Caco-2 (cell line): ENCODE data around the gene FAM118B. TPM values are rescaled to one million over a fixed set of nuclear protein-coding genes. Genes with fewer than 3 reads are reported as not detected.

Experiments
- BruUV-seq: library from RNA; stranded (reverse); fragments of 400-500 nt; replicated peaks from 2 replicates; lab custom pipeline; 2021; lab: Mats Ljungman, UMichigan
- CTCF ChIA-PET: fragments of 300-600 bp; sonication (Branson Sonifier 250); formaldehyde crosslinking; loops from one replicate; lab custom pipeline; 2022; ENCODE audit warnings: antibody characterized with exemption; lab: Charles Lee
- POLR2A ChIA-PET: fragments of 300-600 bp; sonication (Branson Sonifier 250); formaldehyde crosslinking; loops from one replicate; lab custom pipeline; 2022; ENCODE audit warnings: antibody characterized with exemption; lab: Charles Lee
- DNase-seq, 2 experiments: peaks; one replicate each; pipeline versions ENCODE4 v3.0.0 to v3.0.0-alpha.2; 2020 to 2022
- H3K27me3 ChIP-seq: replicated peaks from 2 replicates; pipeline ENCODE4 v1.6.0; 2011; ENCODE audit warnings: low read length; ENCODE audit not compliant: control insufficient read depth, insufficient read depth
- H3K36me3 ChIP-seq: 2 replicates; pipeline ENCODE4 v1.5.1; 2011; ENCODE audit warnings: low read length; ENCODE audit not compliant: control insufficient read depth, insufficient read depth
- H3K4me1 ChIP-seq: fragments of 250-450 bp; sonication (Bioruptor Pico); 2 replicates; pipeline ENCODE4 v1.5.1; 2020; ENCODE audit warnings: mild to moderate bottlenecking
- H3K4me3 ChIP-seq: 2 replicates; pipeline ENCODE4 v1.5.1; 2011; ENCODE audit warnings: low read depth, mild to moderate bottlenecking, control low read depth, low read length
- H3K9me3 ChIP-seq: fragments of 250-450 bp; sonication (Bioruptor Pico); 2 replicates; pipeline ENCODE4 v1.5.1; 2020; ENCODE audit warnings: mild to moderate bottlenecking, moderate library complexity
- H3K27ac Mint-ChIP-seq: one replicate; pipeline ENCODE4 v1.8.0; 2022; ENCODE audit warnings: mixed read lengths; ENCODE audit not compliant: unreplicated experiment
- H3K27me3 Mint-ChIP-seq: one replicate; pipeline ENCODE4 v1.8.0; 2022; ENCODE audit warnings: mixed read lengths; ENCODE audit not compliant: insufficient read depth, unreplicated experiment
- H3K36me3 Mint-ChIP-seq: one replicate; pipeline ENCODE4 v1.8.0; 2022; ENCODE audit warnings: mild to moderate bottlenecking, mixed read lengths; ENCODE audit not compliant: insufficient read depth, unreplicated experiment
- H3K4me1 Mint-ChIP-seq: one replicate; pipeline ENCODE4 v1.8.0; 2022; ENCODE audit warnings: low read depth, mixed read lengths; ENCODE audit not compliant: unreplicated experiment
- H3K4me3 Mint-ChIP-seq: one replicate; pipeline ENCODE4 v1.8.0; 2022; ENCODE audit warnings: mild to moderate bottlenecking, moderate library complexity, mixed read lengths; ENCODE audit not compliant: unreplicated experiment
- H3K9me3 Mint-ChIP-seq: one replicate; pipeline ENCODE4 v1.8.0; 2022; ENCODE audit warnings: mixed read lengths; ENCODE audit not compliant: unreplicated experiment
- CTCF ChIP-seq, 2 experiments: fragments of 200-600 bp in 1 of 2; IDR thresholded peaks; 1 replicate in 1 of 2; 2 replicates in 1 of 2; pipeline versions ENCODE4 v1.5.1 to v1.8.0; 2011 to 2022; ENCODE audit warnings: antibody characterized with exemption in 1 of 2, control low read depth in 1 of 2, inconsistent platforms in 1 of 2, low read depth in 1 of 2, low read length in 1 of 2, mild to moderate bottlenecking in 1 of 2, moderate library complexity in 1 of 2; ENCODE audit not compliant: insufficient read depth in 1 of 2, severe bottlenecking in 1 of 2, unreplicated experiment in 1 of 2
- intact Hi-C: fragments of 100-400 bp; cut with micrococcal nuclease; formaldehyde crosslinking; loops from one replicate; pipeline ENCODE4 v1.10.0; 2022; ENCODE audit not compliant: unreplicated experiment
- total RNA-seq: library from RNA; stranded (reverse); gene quantifications from 2 replicates; pipeline ENCODE4 v1.2.3, GENCODE V29; 2022

FAM118B gene
- total RNA-seq, 1 experiment from 2014 or later = 36.5 TPM

GRCh38 chr11:126281666-126282175, 70.1 kb downstream of the FAM118B start:
- peak overlapping the region; percentile 73 for H3K27ac Mint-ChIP-seq
- peak overlapping the region; percentile 96 for H3K4me3 Mint-ChIP-seq
- ChIA-PET CTCF (no interaction called here), POLR2A (interaction anchor here (2.6 kb wide), 1 partner anchor 13 kb away, joined by 14 read pairs; the partner anchor contains the start of genes FOXRED1 and SRPRA)
- no peak for DNase-seq
- H3K9me3 ChIP-seq = no peaks in the 10 kb centered on the region
- peaks cover 22% of the 10 kb centered on the region for H3K36me3 Mint-ChIP-seq
- H3K27me3 ChIP-seq = no peaks in the 10 kb centered on the region
- TF ChIP-seq CTCF (IDR thresholded peaks at IDR 0.05; ENCODE audit: insufficient read depth in 1 of 2, low read depth in 1 of 2, low read length in 1 of 2, severe bottlenecking in 1 of 2, unreplicated experiment in 1 of 2) = no peak
- H3K4me1 ChIP-seq = peaks cover 7% of the 10 kb centered on the region
- intact Hi-C loops = no loop called here
- BruUV-seq = no TSS peak
- H3K36me3 ChIP-seq = no peaks in the 10 kb centered on the region
- H3K4me3 ChIP-seq = no peak overlapping the region
- H3K27me3 Mint-ChIP-seq = no peaks in the 10 kb centered on the region
- no peaks in the 10 kb centered on the region for H3K9me3 Mint-ChIP-seq
- peaks cover 11% of the 10 kb centered on the region for H3K4me1 Mint-ChIP-seq

GRCh38 chr11:126282361-126282735, 70.8 kb downstream of the FAM118B start:
- no peaks in the 10 kb centered on the region for H3K9me3 ChIP-seq
- H3K27me3 ChIP-seq = no peaks in the 10 kb centered on the region
- peak overlapping the region; percentile 71 for H3K4me3 ChIP-seq
- POLR2A ChIA-PET = interaction anchor here (0.7 to 2.6 kb wide), 2 partner anchors 13 to 78 kb away, joined by 3 to 14 read pairs; partner anchors contain the start of genes FOXRED1 and SRPRA
- CTCF ChIA-PET = no interaction called here
- peaks cover 11% of the 10 kb centered on the region for H3K4me1 Mint-ChIP-seq
- H3K4me3 Mint-ChIP-seq = peak overlapping the region; percentile 96
- peak overlapping the region; percentile 73 for H3K27ac Mint-ChIP-seq
- peaks cover 27% of the 10 kb centered on the region for H3K36me3 Mint-ChIP-seq
- TF ChIP-seq CTCF (IDR thresholded peaks at IDR 0.05; ENCODE audit: insufficient read depth in 1 of 2, low read depth in 1 of 2, low read length in 1 of 2, severe bottlenecking in 1 of 2, unreplicated experiment in 1 of 2) = no peak
- no peaks in the 10 kb centered on the region for H3K36me3 ChIP-seq
- no peaks in the 10 kb centered on the region for H3K27me3 Mint-ChIP-seq
- H3K9me3 Mint-ChIP-seq = no peaks in the 10 kb centered on the region
- peaks cover 7% of the 10 kb centered on the region for H3K4me1 ChIP-seq
- DNase-seq = peak in 1 of 2 experiments; percentile 66
- intact Hi-C loops = no loop called here
- BruUV-seq = TSS peak; percentile 59

GRCh38 chr11:126282736-126283591, 71.4 kb downstream of the FAM118B start, which contains the start of gene TIRAP:
TSS of gene TIRAP (plus strand) at chr11:126283093. CDS start at chr11:126290895, 7,802 bp downstream.
- POLR2A ChIA-PET = interaction anchor here (0.7 to 2.6 kb wide), 2 partner anchors 14 to 79 kb away, joined by 3 to 14 read pairs; partner anchors contain the start of genes FOXRED1 and SRPRA
- CTCF ChIA-PET = no interaction called here
- H3K4me1 ChIP-seq = peaks cover 7% of the 10 kb centered on the region
- DNase-seq = peak; percentile 70 to 82
- peaks cover 11% of the 10 kb centered on the region for H3K4me1 Mint-ChIP-seq
- H3K4me3 ChIP-seq = peak within 1 kb of the TSS; percentile 71
- no peaks in the 10 kb centered on the region for H3K27me3 ChIP-seq
- H3K27me3 Mint-ChIP-seq = no peaks in the 10 kb centered on the region
- no TSS peak for BruUV-seq
- no peaks in the 10 kb centered on the region for H3K36me3 ChIP-seq
- peak within 1 kb of the TSS; percentile 80 for H3K27ac Mint-ChIP-seq
- intact Hi-C loops = loop anchor here (1.0 kb wide), 2 partner anchors 14 to 21 kb away; partner anchors contain the start of genes DCPS and FOXRED1
- H3K4me3 Mint-ChIP-seq = peak within 1 kb of the TSS; percentile 96
- H3K9me3 Mint-ChIP-seq = no peaks in the 10 kb centered on the region
- TF ChIP-seq CTCF (IDR thresholded peaks at IDR 0.05; ENCODE audit: insufficient read depth in 1 of 2, low read depth in 1 of 2, low read length in 1 of 2, severe bottlenecking in 1 of 2, unreplicated experiment in 1 of 2) = peak in 1 of 2 experiments; percentile 5
- H3K36me3 Mint-ChIP-seq = peaks cover 24% of the 10 kb centered on the region
- H3K9me3 ChIP-seq = no peaks in the 10 kb centered on the region
